Stimulated activated naive B cell treated with anti-CD40 and anti-IgM and Interleukin-4, amounts not matched to agents 10 μg/mL and 1 μg/mL and 100 μg/mL, for 72 hours (primary cell): Measurements from ENCODE around the gene SENP3.

Source experiments
- ATAC-seq, 2 donors: fragments of 150-1000 bp; cut with Tn5 transposase; replicated peaks; 2 replicates each; pipeline ENCODE4 v1.10.0; 2021; ENCODE audit warnings: moderate library complexity in 1 of 2
- DNase-seq: peaks from one replicate; pipeline ENCODE4 v3.0.0; 2021
- H3K27ac Mint-ChIP-seq: one replicate; pipeline ENCODE4 v1.8.0; 2022; ENCODE audit warnings: mild to moderate bottlenecking, mixed read lengths
- H3K27me3 Mint-ChIP-seq, 2 donors: one replicate each; pipeline ENCODE4 v1.8.0; 2022; ENCODE audit warnings: mixed read lengths in 2 of 2
- H3K36me3 Mint-ChIP-seq, 2 donors: one replicate each; pipeline ENCODE4 v1.8.0; 2022; ENCODE audit warnings: mixed read lengths in 2 of 2, mild to moderate bottlenecking in 1 of 2
- H3K4me1 Mint-ChIP-seq, 2 donors: one replicate each; pipeline ENCODE4 v1.8.0; 2022; ENCODE audit warnings: mixed read lengths in 2 of 2, mild to moderate bottlenecking in 1 of 2
- H3K4me3 Mint-ChIP-seq, 2 donors: one replicate each; pipeline ENCODE4 v1.8.0; 2022; ENCODE audit warnings: mild to moderate bottlenecking in 2 of 2, mixed read lengths in 2 of 2, moderate library complexity in 1 of 2
- H3K9me3 Mint-ChIP-seq, 2 donors: one replicate each; pipeline ENCODE4 v1.8.0; 2022; ENCODE audit warnings: mixed read lengths in 2 of 2, mild to moderate bottlenecking in 1 of 2

Gene SENP3

DNA sequence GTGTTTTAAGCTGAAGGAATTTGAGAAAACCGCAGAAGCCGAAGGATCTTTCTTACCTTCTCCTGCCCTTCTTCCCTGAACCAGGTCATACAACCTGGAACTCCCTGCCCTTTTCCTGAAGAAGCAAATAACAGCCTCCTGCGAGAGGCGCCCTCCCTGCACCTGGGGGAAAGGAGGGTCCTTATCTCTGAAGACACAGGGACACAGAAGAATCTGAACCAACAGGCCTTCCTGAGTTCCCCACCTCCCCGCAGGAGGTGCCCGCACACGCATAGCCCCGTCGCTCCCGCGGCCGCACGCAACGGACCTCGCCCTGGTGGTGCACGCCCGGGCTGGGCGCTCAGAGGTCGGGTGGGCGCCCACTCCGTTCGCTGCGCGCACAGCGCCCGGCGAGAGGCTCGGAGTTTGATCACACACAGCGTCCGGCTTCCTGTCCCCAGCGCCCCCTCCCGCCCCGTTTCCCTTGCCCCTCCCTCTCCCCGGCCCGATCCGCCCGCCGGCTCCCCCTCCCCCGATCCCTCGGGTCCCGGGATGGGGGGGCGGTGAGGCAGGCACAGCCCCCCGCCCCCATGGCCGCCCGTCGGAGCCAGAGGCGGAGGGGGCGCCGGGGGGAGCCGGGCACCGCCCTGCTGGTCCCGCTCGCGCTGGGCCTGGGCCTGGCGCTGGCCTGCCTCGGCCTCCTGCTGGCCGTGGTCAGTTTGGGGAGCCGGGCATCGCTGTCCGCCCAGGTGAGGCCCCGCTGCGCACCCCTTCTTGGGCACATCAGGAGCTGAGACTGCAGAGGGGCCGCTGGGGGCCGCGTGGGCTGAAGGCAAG lies 12.9 kb upstream of the SENP3 start, which contains the start of gene TNFSF12:
TSS of gene TNFSF12 (plus strand) at position 474 of the 816 bp plus-strand sequence. CDS start at position 570, 96 bp downstream.
- H3K4me3 Mint-ChIP-seq, result peak within 1 kb of the TSS; percentile 83 to 88
- peaks cover 38 to 58% of the 10 kb centered on the region in 2 donors for H3K4me1 Mint-ChIP-seq
- no peaks in the 10 kb centered on the region for H3K9me3 Mint-ChIP-seq
- DNase-seq (no peak), ATAC-seq (peak; percentile 53 to 60)
- H3K27ac Mint-ChIP-seq, result peak within 1 kb of the TSS; percentile 88
- H3K36me3 Mint-ChIP-seq, result peaks cover 0 to 2% of the 10 kb centered on the region in 2 donors
- no peaks in the 10 kb centered on the region for H3K27me3 Mint-ChIP-seq

DNA sequence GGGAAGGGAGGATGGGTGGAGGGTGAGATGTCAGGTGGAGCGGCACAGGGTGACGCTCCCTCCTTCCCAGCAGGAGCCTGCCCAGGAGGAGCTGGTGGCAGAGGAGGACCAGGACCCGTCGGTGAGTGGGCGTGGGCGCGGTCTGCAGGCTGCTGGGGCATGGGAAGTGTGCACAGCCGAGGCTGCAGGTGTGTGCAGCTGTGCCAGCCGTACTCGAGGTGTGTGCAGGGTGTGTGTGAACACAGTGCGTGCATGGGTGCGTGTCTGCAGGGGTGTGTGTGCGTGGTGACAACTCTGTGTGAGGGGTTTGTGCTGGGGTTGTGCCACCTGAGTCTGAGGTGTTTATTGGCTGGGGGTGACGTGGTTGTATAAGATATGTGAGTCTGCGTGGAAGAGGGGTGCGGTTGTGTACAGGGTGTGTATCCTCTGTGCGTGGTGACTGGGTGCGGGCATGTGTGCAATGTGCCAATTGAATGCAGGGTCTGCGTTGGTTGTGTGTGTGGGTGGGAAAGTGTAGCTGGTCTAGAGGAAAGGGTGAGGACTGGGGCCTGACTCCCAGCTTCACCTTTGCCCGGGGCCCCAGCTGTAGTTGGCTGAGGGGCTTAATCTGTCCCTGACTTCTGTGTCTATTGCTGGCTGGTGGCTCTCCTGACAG lies 12.2 kb upstream of the SENP3 start:
- peak overlapping the region; percentile 14 for H3K27ac Mint-ChIP-seq
- H3K36me3 Mint-ChIP-seq, result peaks cover 0 to 2% of the 10 kb centered on the region in 2 donors
- no peaks in the 10 kb centered on the region for H3K9me3 Mint-ChIP-seq
- peaks cover 41 to 64% of the 10 kb centered on the region in 2 donors for H3K4me1 Mint-ChIP-seq
- peak overlapping the region; percentile 68 to 69 for H3K4me3 Mint-ChIP-seq
- H3K27me3 Mint-ChIP-seq, result no peaks in the 10 kb centered on the region
- ATAC-seq (peak; percentile 32 to 45), DNase-seq (no peak)

DNA sequence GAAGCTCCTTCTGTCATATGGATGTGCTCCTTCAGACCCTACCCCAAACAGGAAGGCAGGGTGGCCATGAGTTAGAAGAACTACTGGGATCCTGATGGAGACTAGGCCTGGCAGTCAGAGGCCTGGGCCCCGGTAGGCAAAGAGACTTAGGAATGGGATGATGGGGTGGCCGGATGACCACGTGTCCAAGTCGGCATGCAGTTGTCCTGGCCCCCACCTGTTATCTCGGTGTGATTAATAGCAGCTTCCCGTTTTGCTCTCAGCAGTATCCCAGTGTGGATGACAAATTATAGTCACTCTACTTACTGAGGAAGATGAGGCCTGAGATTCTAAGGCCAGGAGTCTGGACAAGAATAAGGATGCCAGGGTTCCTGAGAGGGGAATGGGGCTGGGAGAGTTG lies 11.4 kb upstream of the SENP3 start:
- Mint-ChIP-seq H3K36me3 (peaks cover 0 to 3% of the 10 kb centered on the region in 2 donors), H3K27ac (no peak overlapping the region)

DNA sequence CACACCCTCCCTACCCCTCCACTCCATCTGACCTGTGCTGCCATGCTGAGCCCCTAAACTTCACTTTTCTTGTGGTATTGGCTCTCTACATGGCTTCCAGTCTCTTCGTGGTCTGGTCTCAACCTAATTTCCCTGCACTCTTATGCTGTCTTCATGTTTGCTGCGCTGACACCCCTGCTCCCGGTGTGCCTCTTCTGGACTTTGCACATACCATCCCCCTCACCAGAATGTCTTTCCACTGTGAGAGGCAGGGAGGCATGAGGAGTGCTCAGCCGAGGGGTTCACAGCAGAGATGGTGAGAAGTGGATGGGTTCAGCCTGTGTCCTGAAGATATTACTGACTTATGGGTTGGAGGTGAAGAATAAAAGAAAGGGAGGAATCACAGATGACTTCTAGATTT lies 10.3 kb upstream of the SENP3 start:
- H3K4me3 Mint-ChIP-seq, result no peak overlapping the region
- H3K27me3 Mint-ChIP-seq, result no peaks in the 10 kb centered on the region
- no peak for DNase-seq
- peaks cover 50 to 78% of the 10 kb centered on the region in 2 donors for H3K4me1 Mint-ChIP-seq
- peaks cover 0 to 4% of the 10 kb centered on the region in 2 donors for H3K36me3 Mint-ChIP-seq
- no peak for ATAC-seq
- H3K27ac Mint-ChIP-seq, result peak overlapping the region; percentile 74
- H3K9me3 Mint-ChIP-seq, result no peaks in the 10 kb centered on the region

More for the DNA sequence above, 11.4 kb upstream of the SENP3 start:
- no peak for DNase-seq
- Mint-ChIP-seq H3K9me3 (no peaks in the 10 kb centered on the region), H3K27me3 (no peaks in the 10 kb centered on the region), H3K4me1 (peaks cover 46 to 72% of the 10 kb centered on the region in 2 donors), H3K4me3 (no peak overlapping the region)
- no peak for ATAC-seq

DNA sequence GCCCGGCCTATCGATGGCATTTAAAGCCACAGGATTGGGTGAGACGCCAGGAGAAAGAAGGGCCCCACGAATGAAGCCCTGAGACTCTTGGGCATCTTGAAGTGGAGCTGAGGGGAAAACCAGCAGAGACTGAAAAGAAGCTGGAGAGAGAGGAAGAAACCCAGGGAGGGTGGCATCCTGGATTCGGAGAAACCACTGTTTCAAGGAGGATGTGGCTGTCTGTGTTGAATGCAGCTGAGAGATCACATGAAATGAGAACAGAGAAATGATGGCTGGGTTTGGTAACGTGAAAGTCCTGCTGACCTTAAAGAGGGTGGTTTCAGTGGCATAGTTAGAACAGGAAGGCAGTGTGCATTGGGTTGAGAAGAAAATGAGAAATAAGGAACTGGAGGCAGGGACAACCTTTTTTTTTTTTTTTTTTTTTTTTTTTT lies 9.1 kb upstream of the SENP3 start:
- H3K27me3 Mint-ChIP-seq, result no peaks in the 10 kb centered on the region

DNA sequence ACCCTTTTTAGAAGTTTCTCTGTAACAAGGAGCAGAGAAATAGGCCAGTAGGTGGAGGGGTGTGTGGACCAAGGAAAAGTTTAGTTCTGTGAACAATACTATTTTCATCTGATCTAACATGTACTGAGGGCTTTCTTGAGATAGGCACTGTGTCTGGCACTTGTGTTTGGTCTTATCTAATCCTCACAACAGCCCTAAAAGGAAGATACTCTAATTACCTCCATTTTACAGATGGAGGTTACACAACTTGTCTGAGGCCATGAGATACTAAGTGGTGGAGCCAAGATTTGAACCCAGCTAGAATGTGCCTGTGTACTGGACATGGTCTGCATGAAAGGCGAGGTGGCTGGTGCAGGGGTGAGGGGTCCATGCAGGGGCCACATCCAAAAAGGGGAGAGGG lies 8.4 kb upstream of the SENP3 start:
- DNase-seq, result no peak
- H3K4me1 Mint-ChIP-seq, result peaks cover 60 to 83% of the 10 kb centered on the region in 2 donors
- peaks cover 0 to 4% of the 10 kb centered on the region in 2 donors for H3K36me3 Mint-ChIP-seq
- ATAC-seq, result no peak
- H3K27me3 Mint-ChIP-seq, result no peaks in the 10 kb centered on the region
- no peaks in the 10 kb centered on the region for H3K9me3 Mint-ChIP-seq
- peak overlapping the region; percentile 6 to 29 for H3K4me3 Mint-ChIP-seq
- H3K27ac Mint-ChIP-seq, result peak overlapping the region; percentile 95

More for the DNA sequence above, 9.1 kb upstream of the SENP3 start:
- peak overlapping the region; percentile 3 to 48 for H3K4me3 Mint-ChIP-seq
- peak; percentile 90 for ATAC-seq
- peak; percentile 69 for DNase-seq
- H3K27ac Mint-ChIP-seq, result peak overlapping the region; percentile 95
- peaks cover 0 to 4% of the 10 kb centered on the region in 2 donors for H3K36me3 Mint-ChIP-seq
- no peaks in the 10 kb centered on the region for H3K9me3 Mint-ChIP-seq
- H3K4me1 Mint-ChIP-seq, result peaks cover 58 to 83% of the 10 kb centered on the region in 2 donors

DNA sequence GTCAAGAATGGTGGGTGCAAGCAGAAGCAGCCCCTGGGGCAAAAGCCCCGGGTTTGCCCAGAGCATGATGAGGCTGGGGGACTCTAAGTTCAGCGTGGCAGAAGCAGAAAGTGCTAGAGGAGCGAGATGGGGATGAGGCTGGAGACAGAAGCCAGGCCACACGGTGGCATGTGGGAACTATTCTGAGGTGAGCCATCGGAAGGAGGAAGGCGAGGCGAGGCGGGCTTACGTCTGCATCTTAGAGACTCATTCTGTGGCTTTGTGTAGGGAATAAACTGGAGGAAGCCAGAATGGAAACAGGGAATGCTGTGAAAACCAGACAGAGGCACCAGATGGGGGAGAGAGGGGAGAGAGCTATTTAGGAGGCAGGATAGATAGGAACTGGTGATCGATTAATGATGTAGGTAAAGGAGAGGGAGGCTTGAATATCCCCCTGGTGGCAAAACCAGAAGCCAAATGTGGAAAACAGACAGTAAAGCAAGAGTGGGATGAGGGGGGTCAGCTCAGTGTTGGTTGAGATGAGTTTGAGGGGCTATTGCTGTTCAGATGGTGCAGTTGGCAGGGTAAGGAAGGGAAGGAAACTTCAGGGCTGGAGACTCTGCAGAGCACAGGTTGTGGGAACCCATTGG lies 6.3 kb upstream of the SENP3 start:
- DNase-seq (no peak), ATAC-seq (no peak)
- H3K4me1 Mint-ChIP-seq, result peaks cover 67 to 87% of the 10 kb centered on the region in 2 donors
- H3K9me3 Mint-ChIP-seq, result no peaks in the 10 kb centered on the region
- peaks cover 4 to 6% of the 10 kb centered on the region in 2 donors for H3K36me3 Mint-ChIP-seq
- peak overlapping the region; percentile 38 for H3K27ac Mint-ChIP-seq
- no peaks in the 10 kb centered on the region for H3K27me3 Mint-ChIP-seq
- no peak overlapping the region for H3K4me3 Mint-ChIP-seq

DNA sequence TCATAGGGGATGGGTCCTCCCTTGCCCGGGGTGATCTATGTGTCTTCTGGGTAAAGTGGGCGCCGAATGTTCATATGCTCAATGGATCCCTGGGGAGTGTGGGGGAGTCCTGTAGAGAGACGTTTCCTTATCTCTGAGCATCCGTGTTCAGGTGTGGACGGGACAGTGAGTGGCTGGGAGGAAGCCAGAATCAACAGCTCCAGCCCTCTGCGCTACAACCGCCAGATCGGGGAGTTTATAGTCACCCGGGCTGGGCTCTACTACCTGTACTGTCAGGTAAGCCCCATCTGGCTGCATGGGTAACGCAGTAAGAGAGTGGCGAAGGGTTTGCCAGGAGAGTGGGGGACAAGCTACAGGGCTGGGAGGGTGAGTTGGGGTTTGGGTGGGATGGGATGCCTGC lies 5.1 kb upstream of the SENP3 start:
- no peaks in the 10 kb centered on the region for H3K9me3 Mint-ChIP-seq
- no peak overlapping the region for H3K4me3 Mint-ChIP-seq
- H3K27ac Mint-ChIP-seq, result peak overlapping the region; percentile 70
- H3K4me1 Mint-ChIP-seq, result peaks cover 63 to 85% of the 10 kb centered on the region in 2 donors
- DNase-seq (no peak), ATAC-seq (no peak)
- H3K36me3 Mint-ChIP-seq, result peaks cover 9 to 12% of the 10 kb centered on the region in 2 donors
- H3K27me3 Mint-ChIP-seq, result no peaks in the 10 kb centered on the region

DNA sequence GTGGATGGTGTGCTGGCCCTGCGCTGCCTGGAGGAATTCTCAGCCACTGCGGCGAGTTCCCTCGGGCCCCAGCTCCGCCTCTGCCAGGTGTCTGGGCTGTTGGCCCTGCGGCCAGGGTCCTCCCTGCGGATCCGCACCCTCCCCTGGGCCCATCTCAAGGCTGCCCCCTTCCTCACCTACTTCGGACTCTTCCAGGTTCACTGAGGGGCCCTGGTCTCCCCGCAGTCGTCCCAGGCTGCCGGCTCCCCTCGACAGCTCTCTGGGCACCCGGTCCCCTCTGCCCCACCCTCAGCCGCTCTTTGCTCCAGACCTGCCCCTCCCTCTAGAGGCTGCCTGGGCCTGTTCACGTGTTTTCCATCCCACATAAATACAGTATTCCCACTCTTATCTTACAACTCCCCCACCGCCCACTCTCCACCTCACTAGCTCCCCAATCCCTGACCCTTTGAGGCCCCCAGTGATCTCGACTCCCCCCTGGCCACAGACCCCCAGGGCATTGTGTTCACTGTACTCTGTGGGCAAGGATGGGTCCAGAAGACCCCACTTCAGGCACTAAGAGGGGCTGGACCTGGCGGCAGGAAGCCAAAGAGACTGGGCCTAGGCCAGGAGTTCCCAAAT lies 4.5 kb upstream of the SENP3 start:
- no peak for DNase-seq
- Mint-ChIP-seq H3K4me3 (no peak overlapping the region), H3K9me3 (no peaks in the 10 kb centered on the region), H3K4me1 (peaks cover 61 to 79% of the 10 kb centered on the region in 2 donors), H3K27ac (no peak overlapping the region), H3K36me3 (peaks cover 9 to 13% of the 10 kb centered on the region in 2 donors), H3K27me3 (no peaks in the 10 kb centered on the region)
- no peak for ATAC-seq

DNA sequence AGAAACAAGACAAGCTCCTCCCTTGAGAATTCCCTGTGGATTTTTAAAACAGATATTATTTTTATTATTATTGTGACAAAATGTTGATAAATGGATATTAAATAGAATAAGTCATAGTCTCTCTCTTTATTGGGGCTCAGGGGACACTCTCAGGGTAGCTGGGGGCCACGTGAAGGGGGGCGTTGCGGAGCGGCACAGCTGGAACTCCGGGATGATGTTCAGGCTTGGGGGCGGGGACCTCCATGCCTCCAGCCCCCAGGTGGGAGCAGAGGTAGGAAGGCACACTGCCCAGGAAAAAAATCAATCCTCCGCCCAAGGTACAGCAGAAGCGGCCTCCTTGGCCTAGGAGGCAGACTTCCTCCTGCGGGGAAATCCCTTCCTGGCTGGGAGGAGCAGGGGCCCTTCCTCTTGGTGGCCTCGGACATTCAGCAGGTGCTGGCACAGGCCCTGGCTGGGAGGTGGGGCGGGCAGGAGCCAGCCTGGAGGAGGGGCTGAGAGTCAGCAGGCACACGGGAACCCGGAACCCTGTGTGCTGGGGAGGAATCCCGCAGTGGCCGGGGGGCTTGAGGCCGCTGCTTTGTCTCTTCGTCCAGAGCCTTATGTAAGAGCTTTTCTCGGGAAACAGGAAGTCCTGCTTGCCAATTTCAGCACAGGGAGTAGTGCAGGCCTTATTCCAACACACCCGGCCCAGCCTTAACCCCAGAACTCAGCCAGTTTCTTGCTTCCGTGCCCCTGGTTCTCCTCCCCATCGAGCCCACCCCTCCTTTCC lies 3.8 kb upstream of the SENP3 start:
- DNase-seq (peak; percentile 76), ATAC-seq (peak; percentile 62 to 63)
- H3K36me3 Mint-ChIP-seq, result peaks cover 13 to 20% of the 10 kb centered on the region in 2 donors
- H3K9me3 Mint-ChIP-seq, result no peaks in the 10 kb centered on the region
- H3K27me3 Mint-ChIP-seq, result no peaks in the 10 kb centered on the region
- peak overlapping the region; percentile 97 for H3K27ac Mint-ChIP-seq
- H3K4me1 Mint-ChIP-seq, result peaks cover 64 to 81% of the 10 kb centered on the region in 2 donors
- peak overlapping the region; percentile 93 to 98 for H3K4me3 Mint-ChIP-seq

DNA sequence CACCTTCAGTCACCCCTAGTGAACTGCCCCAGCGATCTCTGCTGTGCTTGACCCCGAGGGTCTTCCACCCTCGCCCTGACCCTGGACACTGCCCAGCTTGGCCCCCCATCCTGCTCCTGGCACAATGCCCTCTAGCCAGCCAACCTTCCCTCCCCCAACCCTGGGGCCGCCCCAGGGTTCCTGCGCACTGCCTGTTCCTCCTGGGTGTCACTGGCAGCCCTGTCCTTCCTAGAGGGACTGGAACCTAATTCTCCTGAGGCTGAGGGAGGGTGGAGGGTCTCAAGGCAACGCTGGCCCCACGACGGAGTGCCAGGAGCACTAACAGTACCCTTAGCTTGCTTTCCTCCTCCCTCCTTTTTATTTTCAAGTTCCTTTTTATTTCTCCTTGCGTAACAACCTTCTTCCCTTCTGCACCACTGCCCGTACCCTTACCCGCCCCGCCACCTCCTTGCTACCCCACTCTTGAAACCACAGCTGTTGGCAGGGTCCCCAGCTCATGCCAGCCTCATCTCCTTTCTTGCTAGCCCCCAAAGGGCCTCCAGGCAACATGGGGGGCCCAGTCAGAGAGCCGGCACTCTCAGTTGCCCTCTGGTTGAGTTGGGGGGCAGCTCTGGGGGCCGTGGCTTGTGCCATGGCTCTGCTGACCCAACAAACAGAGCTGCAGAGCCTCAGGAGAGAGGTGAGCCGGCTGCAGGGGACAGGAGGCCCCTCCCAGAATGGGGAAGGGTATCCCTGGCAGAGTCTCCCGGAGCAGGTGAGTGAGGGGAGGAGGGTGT lies 3.0 kb upstream of the SENP3 start, which contains the start of gene TNFSF13:
TSS of gene TNFSF13 (plus strand) at position 207 of the 776 bp plus-strand sequence. CDS start at position 497, 290 bp downstream.
- ATAC-seq (no peak), DNase-seq (no peak)
- no peaks in the 10 kb centered on the region for H3K9me3 Mint-ChIP-seq
- H3K27me3 Mint-ChIP-seq, result no peaks in the 10 kb centered on the region
- H3K27ac Mint-ChIP-seq, result peak within 1 kb of the TSS; percentile 97
- H3K4me1 Mint-ChIP-seq, result peaks cover 59 to 76% of the 10 kb centered on the region in 2 donors
- peaks cover 12 to 20% of the 10 kb centered on the region in 2 donors for H3K36me3 Mint-ChIP-seq
- peak within 1 kb of the TSS; percentile 93 to 98 for H3K4me3 Mint-ChIP-seq

DNA sequence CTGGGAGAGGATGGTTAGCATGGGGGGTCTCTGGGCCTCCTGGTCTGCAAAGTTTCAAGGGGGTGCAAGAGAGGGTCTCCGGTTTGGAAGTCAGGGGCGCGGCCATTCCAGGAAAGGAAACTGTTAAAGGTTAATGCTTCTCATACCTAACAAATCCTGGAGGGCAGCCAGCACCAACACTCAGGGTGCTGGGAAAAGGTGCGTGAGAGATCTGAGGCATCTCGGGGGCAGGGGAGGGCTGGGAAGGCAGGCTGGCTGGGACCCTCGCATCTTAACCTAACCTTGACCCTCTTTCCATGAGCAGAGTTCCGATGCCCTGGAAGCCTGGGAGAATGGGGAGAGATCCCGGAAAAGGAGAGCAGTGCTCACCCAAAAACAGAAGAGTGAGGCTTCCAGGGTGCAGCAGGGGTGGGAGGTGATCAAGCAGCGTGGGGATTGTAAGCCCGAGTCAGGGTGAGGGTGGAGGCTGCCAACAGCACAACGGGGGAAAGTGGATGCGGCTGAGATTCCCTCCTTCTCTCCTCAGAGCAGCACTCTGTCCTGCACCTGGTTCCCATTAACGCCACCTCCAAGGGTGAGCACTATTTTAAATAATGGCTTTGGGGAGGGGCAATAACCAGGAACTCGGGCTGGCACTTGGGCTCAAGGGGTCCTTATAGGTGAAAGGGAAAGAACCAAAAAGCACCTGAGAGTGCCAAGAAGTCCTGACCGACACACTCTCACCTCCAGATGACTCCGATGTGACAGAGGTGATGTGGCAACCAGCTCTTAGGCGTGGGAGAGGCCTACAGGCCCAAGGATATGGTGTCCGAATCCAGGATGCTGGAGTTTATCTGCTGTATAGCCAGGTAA lies 2.2 kb upstream of the SENP3 start:
- Mint-ChIP-seq H3K27ac (peak overlapping the region; percentile 99), H3K9me3 (no peaks in the 10 kb centered on the region), H3K4me3 (peak overlapping the region; percentile 93 to 98), H3K4me1 (peaks cover 59 to 76% of the 10 kb centered on the region in 2 donors), H3K36me3 (peaks cover 14 to 24% of the 10 kb centered on the region in 2 donors), H3K27me3 (no peaks in the 10 kb centered on the region)
- ATAC-seq, result no peak
- DNase-seq, result no peak
